K562 (cell line): ENCODE data around the gene MRPS24.

Source experiments
- CTCF ChIP-seq, 3 experiments: IDR thresholded peaks in 2 of 3; conservative IDR thresholded peaks in 1 of 3; 2 replicates each; pipeline ENCODE4 v1.5.1; 2011 to 2012; ENCODE audit warnings: low read length in 3 of 3, mild to moderate bottlenecking in 3 of 3, control low read depth in 2 of 3, improper control_type of control experiment in 1 of 3, inconsistent platforms in 1 of 3, low read depth in 1 of 3, mixed read lengths in 1 of 3, moderate library complexity in 1 of 3; ENCODE audit not compliant: insufficient read depth in 2 of 3
- SP1 ChIP-seq: sonication (generic); formaldehyde crosslinking; IDR thresholded peaks from 2 replicates; pipeline ENCODE4 v1.8.1; 2022; ENCODE audit warnings: mild to moderate bottlenecking, missing genetic modification reagents
- SP2 ChIP-seq: IDR thresholded peaks from 2 replicates; pipeline ENCODE4 v1.6.1; 2011; ENCODE audit warnings: mild to moderate bottlenecking, low read depth, low read length, moderate library complexity; ENCODE audit not compliant: poor library complexity, severe bottlenecking; ENCODE audit errors: extremely low read depth

- TF ChIP-seq CTCF (IDR thresholded peaks at IDR 0.05 in 2 of 3, conservative IDR thresholded peaks at IDR 0.05 in 1 of 3; ENCODE audit: insufficient read depth in 2 of 3, low read depth in 1 of 3, low read length in 3 of 3) (no peak), SP2 (no peak), SP1 (CRISPR knock-in tag) (no peak)
Observed at GRCh38 chr7:43891069-43891955, 22.0 kb upstream of the MRPS24 start.
